ENCODE measurements around the gene PRPF6. TPM values are rescaled to one million over a fixed set of nuclear protein-coding genes. Genes with fewer than 3 reads are reported as not detected.

The PRPF6 gene
- total and polyA plus RNA-seq, 2 of the 13 experiments (the other 11 are each of a cell fraction or from before 2014, with no cell fraction given) = 63.7 to 101 TPM

DNA sequence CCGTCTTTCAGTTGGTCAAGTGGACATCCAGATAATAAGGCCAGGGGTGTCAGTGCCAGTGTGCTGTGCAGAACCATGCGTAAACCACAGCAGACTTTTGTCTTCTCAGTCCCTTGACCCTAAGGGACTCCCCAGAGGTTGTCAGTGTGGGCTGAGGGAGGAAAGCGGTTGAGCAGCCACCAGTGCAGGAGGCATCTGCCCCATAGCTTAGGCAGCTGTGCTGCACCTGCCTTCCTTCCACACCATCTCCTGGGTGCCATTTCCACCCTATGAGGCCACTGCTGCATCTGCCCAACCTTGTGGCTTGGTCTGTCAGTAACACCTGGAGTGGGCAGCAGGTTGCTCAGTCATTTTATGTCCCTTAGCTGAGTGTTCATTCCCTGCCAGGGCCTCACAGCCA is 26.0 kb downstream of the PRPF6 start:
- H3K4me3 ChIP-seq (replicated peaks in 1 of 3; ENCODE audit: insufficient read depth in 1 of 3, low read depth in 2 of 3, low read length in 3 of 3) = no peak overlapping the region
- ChIA-PET POLR2A (interaction anchor here (0.7 to 2.0 kb wide), 4 partner anchors 10 to 47 kb away, joined by 3 to 12 read pairs (median 5); partner anchors contain the start of gene PRPF6), CTCF (ENCODE audit: low intra/inter-chr PET ratio, low total read pairs) (no interaction called here)
- no peaks in the 10 kb centered on the region for H3K9me3 ChIP-seq (ENCODE audit: low read length)
- H3K4me2 ChIP-seq (ENCODE audit: low read depth, low read length) = no peak overlapping the region
- no peaks in the 10 kb centered on the region for H4K20me1 ChIP-seq (ENCODE audit: insufficient read depth, low read length)
- H3K4me1 ChIP-seq (ENCODE audit: insufficient read depth, low read length) = no peaks in the 10 kb centered on the region
- H3K36me3 ChIP-seq (replicated peaks in 1 of 2; ENCODE audit: control insufficient read depth in 1 of 2, insufficient read depth in 2 of 2, low read length in 2 of 2) = peaks cover 53 to 83% of the 10 kb centered on the region in 2 experiments
- in situ Hi-C loops (cut with HindIII; ENCODE audit: extremely low pct_ligation_motif_present, low pct_unique_long_range_greater_than_20kb) (no loop called here), intact Hi-C loops (cut with micrococcal nuclease; ENCODE audit: unreplicated experiment) (no loop called here)
- WGBS (ENCODE audit: low lambda C conversion rate) = 100% methylated on average over 3 of the region's 3 CpGs
- no peaks in the 10 kb centered on the region for H3K27me3 ChIP-seq (ENCODE audit: control insufficient read depth in 1 of 2, insufficient read depth in 2 of 2, low read length in 2 of 2)
- H2AFZ ChIP-seq (ENCODE audit: low read length) = no peak overlapping the region
- DNase-seq (ENCODE audit: low spot score) (no peak), ATAC-seq (peak; percentile 21; the same call in 1 of the 3 replicates), FAIRE-seq (no peak)
- no peak overlapping the region for H3K27ac ChIP-seq (ENCODE audit: extremely low read length, insufficient read depth, low read length)
- H3K9ac ChIP-seq (ENCODE audit: insufficient read depth, low read depth, low read length) = no peak overlapping the region
- TF ChIP-seq KLF15 (CRISPR knock-in tag; IDR thresholded peaks at IDR 0.05; ENCODE audit: borderline replicate concordance) (no peak), ZNF296 (CRISPR knock-in tag; conservative IDR thresholded peaks at IDR 0.05) (no peak), CBX5 (CRISPR knock-in tag; IDR thresholded peaks at IDR 0.05; ENCODE audit: borderline replicate concordance) (no peak), ZNF274 (CRISPR knock-in tag; IDR thresholded peaks at IDR 0.05) (0 out of 2 replicates have a peak, but pooled peaks have one; percentile 22), TCF12 (IDR thresholded peaks at IDR 0.05) (no peak), TCF12 (CRISPR knock-in tag; IDR thresholded peaks at IDR 0.05) (no peak), SMC3 (IDR thresholded peaks at IDR 0.05; ENCODE audit: low read length) (no peak)
- TF ChIP-seq, protein P1, sequence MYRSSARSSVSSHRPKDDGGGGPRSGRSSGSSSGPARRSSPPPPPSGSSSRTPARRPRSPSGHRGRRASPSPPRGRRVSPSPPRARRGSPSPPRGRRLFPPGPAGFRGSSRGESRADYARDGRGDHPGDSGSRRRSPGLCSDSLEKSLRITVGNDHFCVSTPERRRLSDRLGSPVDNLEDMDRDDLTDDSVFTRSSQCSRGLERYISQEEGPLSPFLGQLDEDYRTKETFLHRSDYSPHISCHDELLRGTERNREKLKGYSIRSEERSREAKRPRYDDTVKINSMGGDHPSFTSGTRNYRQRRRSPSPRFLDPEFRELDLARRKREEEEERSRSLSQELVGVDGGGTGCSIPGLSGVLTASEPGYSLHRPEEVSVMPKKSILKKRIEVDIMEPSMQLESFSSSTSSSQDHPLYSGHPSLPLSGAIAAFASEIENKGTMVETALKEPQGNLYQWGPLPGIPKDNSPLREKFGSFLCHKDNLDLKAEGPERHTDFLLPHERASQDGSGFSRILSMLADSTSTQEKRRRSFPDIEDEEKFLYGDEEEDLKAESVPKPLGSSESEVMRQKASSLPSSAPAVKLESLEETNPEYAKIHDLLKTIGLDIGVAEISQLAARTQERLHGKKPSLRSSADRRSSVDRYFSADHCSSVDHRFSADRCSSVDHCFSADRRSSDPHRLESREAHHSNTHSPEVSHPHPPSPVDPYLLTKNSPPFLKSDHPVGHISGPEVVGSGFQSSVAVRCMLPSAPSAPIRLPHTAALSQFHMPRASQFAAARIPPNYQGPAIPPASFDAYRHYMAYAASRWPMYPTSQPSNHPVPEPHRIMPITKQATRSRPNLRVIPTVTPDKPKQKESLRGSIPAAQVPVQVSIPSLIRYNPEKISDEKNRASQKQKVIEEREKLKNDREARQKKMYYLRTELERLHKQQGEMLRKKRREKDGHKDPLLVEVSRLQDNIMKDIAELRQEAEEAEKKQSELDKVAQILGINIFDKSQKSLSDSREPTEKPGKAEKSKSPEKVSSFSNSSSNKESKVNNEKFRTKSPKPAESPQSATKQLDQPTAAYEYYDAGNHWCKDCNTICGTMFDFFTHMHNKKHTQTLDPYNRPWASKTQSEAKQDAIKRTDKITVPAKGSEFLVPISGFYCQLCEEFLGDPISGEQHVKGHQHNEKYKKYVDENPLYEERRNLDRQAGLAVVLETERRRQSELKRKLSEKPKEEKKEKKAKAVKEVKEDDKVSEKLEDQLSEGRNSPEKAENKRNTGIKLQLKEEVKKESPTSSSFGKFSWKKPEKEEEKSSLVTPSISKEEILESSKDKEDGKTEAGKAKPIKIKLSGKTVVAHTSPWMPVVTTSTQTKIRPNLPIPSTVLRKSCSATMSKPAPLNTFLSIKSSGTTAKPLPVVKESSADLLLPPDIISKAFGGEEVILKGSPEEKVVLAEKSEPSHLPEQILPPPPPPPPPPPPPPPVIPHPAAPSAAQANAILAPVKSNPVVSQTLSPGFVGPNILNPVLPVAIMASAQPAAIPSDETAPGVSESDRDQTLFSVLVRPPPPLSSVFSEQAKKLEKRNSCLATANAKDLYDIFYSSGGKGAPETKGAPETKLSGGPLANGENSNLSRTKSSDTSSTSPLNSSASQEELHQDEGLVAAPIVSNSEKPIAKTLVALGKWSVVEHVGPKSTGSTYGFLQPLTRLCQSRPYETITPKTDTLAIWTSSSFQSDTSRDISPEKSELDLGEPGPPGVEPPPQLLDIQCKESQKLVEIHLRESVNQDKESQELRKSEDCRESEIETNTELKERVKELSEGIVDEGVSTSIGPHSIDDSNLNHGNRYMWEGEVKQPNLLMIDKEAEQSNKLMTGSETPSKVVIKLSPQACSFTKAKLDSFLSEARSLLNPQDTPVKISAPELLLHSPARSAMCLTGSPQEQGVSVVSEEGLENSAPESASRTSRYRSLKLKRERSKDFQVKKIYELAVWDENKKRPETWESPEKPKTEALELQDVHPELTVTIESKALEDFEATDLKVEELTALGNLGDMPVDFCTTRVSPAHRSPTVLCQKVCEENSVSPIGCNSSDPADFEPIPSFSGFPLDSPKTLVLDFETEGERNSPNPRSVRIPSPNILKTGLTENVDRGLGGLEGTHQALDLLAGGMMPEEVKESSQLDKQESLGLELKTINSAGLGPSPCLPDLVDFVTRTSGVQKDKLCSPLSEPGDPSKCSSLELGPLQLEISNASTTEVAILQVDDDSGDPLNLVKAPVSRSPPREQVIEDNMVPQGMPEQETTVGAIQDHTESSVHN (CRISPR knock-in tag; IDR thresholded peaks at IDR 0.05) = 0 out of 2 replicates have a peak, but pooled peaks have one; percentile 44
- peaks cover 9% of the 10 kb centered on the region for H3K79me2 ChIP-seq (ENCODE audit: insufficient read depth, low read length)
- BruUV-seq (replicated peaks) = no TSS peak

Data from HepG2 (cell line).